PC-3 (cell line): ENCODE measurements around the gene LYRM4. TPM values are rescaled to one million over a fixed set of nuclear protein-coding genes. Genes with fewer than 3 reads are reported as not detected.

Source experiments
- ATAC-seq: fragments of 200-7000 bp; cut with Tn5 transposase; 2 replicates; pipeline ENCODE4 v1.9.1; 2020; ENCODE audit warnings: mild to moderate bottlenecking, moderate library complexity
- BruUV-seq: library from RNA; stranded (reverse); fragments of 400-500 nt; replicated peaks from 2 replicates; lab custom pipeline; 2021; lab: Mats Ljungman, UMichigan
- CTCF ChIA-PET: fragments of 300-600 bp; sonication (Branson Sonifier 250); formaldehyde crosslinking; loops from one replicate; lab custom pipeline; 2022; ENCODE audit warnings: antibody characterized with exemption; lab: Charles Lee
- POLR2A ChIA-PET: fragments of 300-600 bp; sonication (Branson Sonifier 250); formaldehyde crosslinking; loops from one replicate; lab custom pipeline; 2022; ENCODE audit warnings: antibody characterized with exemption; ENCODE audit not compliant: unreplicated experiment; lab: Charles Lee
- DNase-seq: peaks from one replicate; pipeline ENCODE4 v3.0.0-alpha.2; 2015
- H2AFZ ChIP-seq: fragments of 300-600 bp; sonication (generic); 2 replicates; pipeline ENCODE4 v1.6.0; 2016; ENCODE audit warnings: antibody characterized with exemption, low read length
- H3F3A ChIP-seq: fragments of 300-600 bp; sonication (generic); one replicate; pipeline ENCODE4 v1.6.0; 2017; ENCODE audit warnings: antibody characterized with exemption, low read length, control low read depth, mild to moderate bottlenecking; ENCODE audit not compliant: unreplicated experiment
- H3K27ac ChIP-seq: fragments of 300-600 bp; sonication (generic); 2 replicates; pipeline ENCODE4 v1.5.1; 2016; ENCODE audit warnings: mild to moderate bottlenecking, low read length
- H3K27me3 ChIP-seq: fragments of 300-600 bp; sonication (generic); 2 replicates; pipeline ENCODE4 v1.6.1; 2016; ENCODE audit warnings: low read length, mixed read lengths
- H3K36me3 ChIP-seq: fragments of 300-600 bp; sonication (generic); 2 replicates; pipeline ENCODE4 v1.6.1; 2016; ENCODE audit warnings: low read depth, mixed run types, low read length, mixed read lengths
- H3K4me1 ChIP-seq: fragments of 300-600 bp; sonication (generic); 2 replicates; pipeline ENCODE4 v1.5.1; 2016; ENCODE audit warnings: low read length; ENCODE audit not compliant: insufficient read depth
- H3K4me2 ChIP-seq: fragments of 300-600 bp; sonication (generic); 2 replicates; pipeline ENCODE4 v1.6.0; 2016; ENCODE audit warnings: low read length
- H3K4me3 ChIP-seq: fragments of 300-600 bp; sonication (generic); 2 replicates; pipeline ENCODE4 v1.5.1; 2016; ENCODE audit warnings: mild to moderate bottlenecking, low read length, mixed read lengths
- H3K79me2 ChIP-seq: fragments of 300-600 bp; sonication (generic); 2 replicates; pipeline ENCODE4 v1.6.1; 2017; ENCODE audit warnings: low read length, mixed read lengths
- H3K9ac ChIP-seq: fragments of 300-600 bp; sonication (generic); 2 replicates; pipeline ENCODE4 v1.6.0; 2016; ENCODE audit warnings: mild to moderate bottlenecking, low read length
- H3K9me2 ChIP-seq: fragments of 300-600 bp; sonication (generic); replicated peaks from 2 replicates; pipeline ENCODE4 v1.6.1; 2016; ENCODE audit warnings: mixed run types, low read length, mixed read lengths
- H3K9me3 ChIP-seq: fragments of 300-600 bp; sonication (generic); 2 replicates; pipeline ENCODE4 v1.6.1; 2016; ENCODE audit warnings: low read length, mixed read lengths
- H4K20me1 ChIP-seq: fragments of 300-600 bp; sonication (generic); 2 replicates; pipeline ENCODE4 v1.6.1; 2016; ENCODE audit warnings: low read length, mixed read lengths
- CTCF ChIP-seq: fragments of 300-600 bp; sonication (generic); conservative IDR thresholded peaks from 2 replicates; pipeline ENCODE4 v1.5.1; 2017; ENCODE audit warnings: antibody characterized with exemption, low read depth, mild to moderate bottlenecking, low read length
- EZH2 ChIP-seq: fragments of 300-600 bp; sonication (generic); IDR thresholded peaks from one replicate; pipeline ENCODE4 v1.6.1; 2017; ENCODE audit warnings: antibody characterized with exemption, mild to moderate bottlenecking, low read length; ENCODE audit not compliant: unreplicated experiment
- EZH2phosphoT487 ChIP-seq: fragments of 300-600 bp; sonication (generic); IDR thresholded peaks from 2 replicates; pipeline ENCODE4 v1.6.1; 2018; ENCODE audit warnings: mild to moderate bottlenecking, antibody characterized with exemption, low read length, borderline replicate concordance
- intact Hi-C: fragments of 100-400 bp; cut with micrococcal nuclease; formaldehyde crosslinking; loops from 2 replicates; pipeline ENCODE4 v1.9.0; 2023
- total RNA-seq: library from RNA; depleted of rRNA; stranded (reverse); fragments of >200 nt; gene quantifications from 2 replicates; pipeline ENCODE4 v1.2.3, GENCODE V29; 2014

LYRM4 gene
- total RNA-seq, 1 experiment from 2014 or later, result 27.7 TPM

- no peak for DNase-seq
- Histone ChIP-seq H3K4me2 (no peak overlapping the region), H4K20me1 (no peaks in the 10 kb centered on the region), H3K36me3 (no peaks in the 10 kb centered on the region), H3K9me3 (no peaks in the 10 kb centered on the region), H3K4me1 (peaks cover 6% of the 10 kb centered on the region), H3K9me2 (no peaks in the 10 kb centered on the region), H3K27ac (no peak overlapping the region), H3K79me2 (no peaks in the 10 kb centered on the region), H3K27me3 (no peaks in the 10 kb centered on the region), H2AFZ (no peak overlapping the region), H3K4me3 (no peak overlapping the region), H3K9ac (no peak overlapping the region), H3F3A (no peaks in the 10 kb centered on the region)
- no peak for ATAC-seq
- no TSS peak for BruUV-seq
- intact Hi-C loops, result no loop called here
- CTCF ChIA-PET, result no interaction called here
- POLR2A ChIA-PET, result no interaction called here
- TF ChIP-seq EZH2 (no peak), EZH2phosphoT487 (no peak), CTCF (no peak)
These were observed 130.4 kb downstream of the LYRM4 start for GRCh38 chr6:5130135-5130866.

- ChIA-PET POLR2A (interaction anchor here (0.6 kb wide), 1 partner anchor 20 kb away, joined by 4 read pairs; no protein-coding TSS in a partner anchor), CTCF (no interaction called here)
- DNase-seq (no peak), ATAC-seq (no peak)
- TF ChIP-seq EZH2, result no peak
- TF ChIP-seq EZH2phosphoT487, result no peak
- no peak for TF ChIP-seq CTCF
- Histone ChIP-seq H3K79me2 (no peaks in the 10 kb centered on the region), H3K4me2 (no peak overlapping the region), H3K27me3 (no peaks in the 10 kb centered on the region), H3K36me3 (no peaks in the 10 kb centered on the region), H4K20me1 (no peaks in the 10 kb centered on the region), H3K27ac (no peak overlapping the region), H3K9me3 (no peaks in the 10 kb centered on the region), H3K9ac (no peak overlapping the region), H3K4me3 (no peak overlapping the region), H2AFZ (no peak overlapping the region), H3K4me1 (peaks cover 14% of the 10 kb centered on the region), H3K9me2 (no peaks in the 10 kb centered on the region), H3F3A (no peaks in the 10 kb centered on the region)
- BruUV-seq, result no TSS peak
- intact Hi-C loops, result no loop called here
These were observed 132.4 kb downstream of the LYRM4 start for GRCh38 chr6:5128351-5128750.

GRCh38 chr6:5127106-5127687, 133.6 kb downstream of the LYRM4 start:
- DNase-seq (no peak), ATAC-seq (no peak)
- H2AFZ ChIP-seq, result no peak overlapping the region
- H3K9ac ChIP-seq, result no peak overlapping the region
- no peak overlapping the region for H3K4me3 ChIP-seq
- intact Hi-C loops, result no loop called here
- POLR2A ChIA-PET, result no interaction called here
- H3K9me2 ChIP-seq, result no peaks in the 10 kb centered on the region
- no peak overlapping the region for H3K4me2 ChIP-seq
- H3K79me2 ChIP-seq, result no peaks in the 10 kb centered on the region
- no peaks in the 10 kb centered on the region for H3K36me3 ChIP-seq
- H3K27ac ChIP-seq, result no peak overlapping the region
- no peaks in the 10 kb centered on the region for H3K9me3 ChIP-seq
- no peaks in the 10 kb centered on the region for H4K20me1 ChIP-seq
- TF ChIP-seq EZH2phosphoT487 (no peak), CTCF (no peak)
- no TSS peak for BruUV-seq
- H3K27me3 ChIP-seq, result no peaks in the 10 kb centered on the region
- CTCF ChIA-PET, result no interaction called here
- peaks cover 14% of the 10 kb centered on the region for H3K4me1 ChIP-seq
- no peaks in the 10 kb centered on the region for H3F3A ChIP-seq
